Measurements from ENCODE around the gene TH. TPM values are rescaled to one million over a fixed set of nuclear protein-coding genes. Genes with fewer than 3 reads are reported as not detected.

TH gene
- total and polyA plus RNA-seq, 2 donors (not counting 1 experiment from before 2014, with no cell fraction given): not detected

- ChIA-PET POLR2A (no interaction called here), CTCF (no interaction called here)
- TF ChIP-seq CTCF (IDR thresholded peaks at IDR 0.05) (no peak), EZH2 (IDR thresholded peaks at IDR 0.05; ENCODE audit: borderline replicate concordance, insufficient read depth, low read depth, low read length, poor library complexity, severe bottlenecking) (no peak)
- H3K9me3 ChIP-seq (ENCODE audit: control extremely low read depth in 1 of 3, control insufficient read depth in 2 of 3, insufficient read depth in 1 of 3, low read length in 2 of 3): no peaks in the 10 kb centered on the region
- Mint-ChIP-seq H3K9me3 (ENCODE audit: insufficient read depth) (peaks cover 7% of the 10 kb centered on the region), H3K27me3 (peaks cover 13% of the 10 kb centered on the region), H3K4me1 (no peaks in the 10 kb centered on the region), H3K27ac (no peak overlapping the region), H3K4me3 (no peak overlapping the region)
- intact Hi-C loops (cut with micrococcal nuclease): no loop called here
- no peak overlapping the region for H3K27ac ChIP-seq (ENCODE audit: low read length in 2 of 2)
- H3K9ac ChIP-seq (ENCODE audit: low read length): no peak overlapping the region
- no peaks in the 10 kb centered on the region for H3K36me3 ChIP-seq (replicated peaks in 1 of 2; ENCODE audit: control extremely low read depth in 1 of 2, control insufficient read depth in 1 of 2, extremely low read depth in 1 of 2, insufficient read depth in 2 of 2, low read length in 1 of 2)
- no peaks in the 10 kb centered on the region for H3K79me2 ChIP-seq (ENCODE audit: control insufficient read depth, insufficient read depth, low read length)
- H4K20me1 ChIP-seq (ENCODE audit: control insufficient read depth, insufficient read depth, low read length, poor library complexity, severe bottlenecking): no peaks in the 10 kb centered on the region
- H3K4me3 ChIP-seq (ENCODE audit: control extremely low read depth in 1 of 5, extremely low read depth in 1 of 5, insufficient read depth in 1 of 5, low read depth in 2 of 5, low read length in 4 of 5): no peak overlapping the region
- H2AFZ ChIP-seq (ENCODE audit: insufficient read depth, low read depth, low read length, poor library complexity, severe bottlenecking): no peak overlapping the region
- 91% methylated on average over 4 of the region's 7 CpGs for WGBS (ENCODE audit: insufficient coverage)
- peaks cover 0 to 6% (median 0%) of the 10 kb centered on the region in 4 experiments for H3K27me3 ChIP-seq (replicated peaks in 1 of 4; ENCODE audit: control extremely low read depth in 1 of 4, control insufficient read depth in 3 of 4, insufficient read depth in 4 of 4, low read length in 3 of 4)
- DNase-seq: no peak
- no peaks in the 10 kb centered on the region for H3K4me1 ChIP-seq (ENCODE audit: control insufficient read depth in 2 of 2, insufficient read depth in 2 of 2, low read length in 2 of 2)
- ATAC-seq (ENCODE audit: low read depth): no peak
- no peak overlapping the region for H3K4me2 ChIP-seq (replicated peaks; ENCODE audit: low read depth, low read length, poor library complexity, severe bottlenecking)
Observed at GRCh38 chr11:2128130-2128510, 43.5 kb downstream of the TH start.

- Histone ChIP-seq H3K4me3 (ENCODE audit: control extremely low read depth in 1 of 5, extremely low read depth in 1 of 5, insufficient read depth in 1 of 5, low read depth in 2 of 5, low read length in 4 of 5) (no peak overlapping the region), H4K20me1 (ENCODE audit: control insufficient read depth, insufficient read depth, low read length, poor library complexity, severe bottlenecking) (no peaks in the 10 kb centered on the region), H3K4me1 (ENCODE audit: control insufficient read depth in 2 of 2, insufficient read depth in 2 of 2, low read length in 2 of 2) (no peaks in the 10 kb centered on the region), H3K9ac (ENCODE audit: low read length) (no peak overlapping the region), H3K4me2 (replicated peaks; ENCODE audit: low read depth, low read length, poor library complexity, severe bottlenecking) (no peak overlapping the region), H3K36me3 (replicated peaks in 1 of 2; ENCODE audit: control extremely low read depth in 1 of 2, control insufficient read depth in 1 of 2, extremely low read depth in 1 of 2, insufficient read depth in 2 of 2, low read length in 1 of 2) (no peaks in the 10 kb centered on the region), H3K9me3 (ENCODE audit: control extremely low read depth in 1 of 3, control insufficient read depth in 2 of 3, insufficient read depth in 1 of 3, low read length in 2 of 3) (no peaks in the 10 kb centered on the region), H2AFZ (ENCODE audit: insufficient read depth, low read depth, low read length, poor library complexity, severe bottlenecking) (no peak overlapping the region), H3K79me2 (ENCODE audit: control insufficient read depth, insufficient read depth, low read length) (no peaks in the 10 kb centered on the region), H3K27ac (ENCODE audit: low read length in 2 of 2) (no peak overlapping the region), H3K27me3 (replicated peaks in 1 of 4; ENCODE audit: control extremely low read depth in 1 of 4, control insufficient read depth in 3 of 4, insufficient read depth in 4 of 4, low read length in 3 of 4) (peaks cover 0 to 3% (median 0%) of the 10 kb centered on the region in 4 experiments)
- CTCF ChIA-PET: no interaction called here
- TF ChIP-seq EZH2 (IDR thresholded peaks at IDR 0.05; ENCODE audit: borderline replicate concordance, insufficient read depth, low read depth, low read length, poor library complexity, severe bottlenecking) (no peak), CTCF (IDR thresholded peaks at IDR 0.05) (no peak)
- POLR2A ChIA-PET: no interaction called here
- 67% methylated on average over 7 of the region's 8 CpGs for WGBS (ENCODE audit: insufficient coverage)
- Mint-ChIP-seq H3K27ac (no peak overlapping the region), H3K9me3 (ENCODE audit: insufficient read depth) (peaks cover 7% of the 10 kb centered on the region), H3K4me3 (no peak overlapping the region), H3K27me3 (peaks cover 9% of the 10 kb centered on the region), H3K4me1 (no peaks in the 10 kb centered on the region)
- intact Hi-C loops (cut with micrococcal nuclease): no loop called here
- ATAC-seq (ENCODE audit: low read depth) (no peak), DNase-seq (no peak)
Observed at GRCh38 chr11:2127482-2128129, 44.0 kb downstream of the TH start.
